GM12873 (cell line): Measurements from ENCODE around the gene LNX1.

Experiments
- TF ChIP-seq, protein P1 (sequence below): IDR thresholded peaks from 2 replicates; pipeline ENCODE4 v1.5.1; 2012; ENCODE audit warnings: low read depth, mild to moderate bottlenecking, moderate library complexity, low read length, control low read depth; ENCODE audit not compliant: insufficient read depth; ENCODE audit errors: missing control alignments

Gene LNX1

DNA sequence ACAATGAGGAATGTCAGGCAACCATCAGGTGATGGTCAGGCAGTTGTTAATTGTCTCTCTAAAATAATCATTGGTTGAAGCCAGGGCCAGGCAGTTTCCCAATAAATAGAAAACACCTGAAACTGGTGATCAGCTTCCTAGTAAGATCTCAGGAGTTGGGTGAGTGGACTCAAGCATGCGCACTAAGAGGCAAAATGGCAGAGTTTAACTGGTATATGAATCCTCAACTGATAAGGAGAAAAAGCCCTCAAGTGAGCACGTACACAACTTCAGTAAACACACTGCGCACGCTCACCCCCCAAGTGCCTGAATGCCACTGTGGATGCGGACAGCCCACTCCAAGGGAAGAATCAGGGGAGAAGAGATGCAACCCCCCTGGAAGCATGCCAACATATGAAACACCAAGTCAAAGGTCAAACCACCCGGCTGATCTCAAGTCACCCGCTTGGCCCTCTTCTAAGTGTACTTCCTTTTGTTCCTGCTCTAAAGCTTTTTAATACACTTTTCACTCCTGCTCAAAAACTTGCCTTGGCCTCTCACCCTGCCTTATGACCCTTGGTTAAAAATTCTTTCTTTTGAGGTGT, 39.9 kb downstream of the LNX1 start:
- TF ChIP-seq, protein P1, sequence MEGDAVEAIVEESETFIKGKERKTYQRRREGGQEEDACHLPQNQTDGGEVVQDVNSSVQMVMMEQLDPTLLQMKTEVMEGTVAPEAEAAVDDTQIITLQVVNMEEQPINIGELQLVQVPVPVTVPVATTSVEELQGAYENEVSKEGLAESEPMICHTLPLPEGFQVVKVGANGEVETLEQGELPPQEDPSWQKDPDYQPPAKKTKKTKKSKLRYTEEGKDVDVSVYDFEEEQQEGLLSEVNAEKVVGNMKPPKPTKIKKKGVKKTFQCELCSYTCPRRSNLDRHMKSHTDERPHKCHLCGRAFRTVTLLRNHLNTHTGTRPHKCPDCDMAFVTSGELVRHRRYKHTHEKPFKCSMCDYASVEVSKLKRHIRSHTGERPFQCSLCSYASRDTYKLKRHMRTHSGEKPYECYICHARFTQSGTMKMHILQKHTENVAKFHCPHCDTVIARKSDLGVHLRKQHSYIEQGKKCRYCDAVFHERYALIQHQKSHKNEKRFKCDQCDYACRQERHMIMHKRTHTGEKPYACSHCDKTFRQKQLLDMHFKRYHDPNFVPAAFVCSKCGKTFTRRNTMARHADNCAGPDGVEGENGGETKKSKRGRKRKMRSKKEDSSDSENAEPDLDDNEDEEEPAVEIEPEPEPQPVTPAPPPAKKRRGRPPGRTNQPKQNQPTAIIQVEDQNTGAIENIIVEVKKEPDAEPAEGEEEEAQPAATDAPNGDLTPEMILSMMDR: no peak

DNA sequence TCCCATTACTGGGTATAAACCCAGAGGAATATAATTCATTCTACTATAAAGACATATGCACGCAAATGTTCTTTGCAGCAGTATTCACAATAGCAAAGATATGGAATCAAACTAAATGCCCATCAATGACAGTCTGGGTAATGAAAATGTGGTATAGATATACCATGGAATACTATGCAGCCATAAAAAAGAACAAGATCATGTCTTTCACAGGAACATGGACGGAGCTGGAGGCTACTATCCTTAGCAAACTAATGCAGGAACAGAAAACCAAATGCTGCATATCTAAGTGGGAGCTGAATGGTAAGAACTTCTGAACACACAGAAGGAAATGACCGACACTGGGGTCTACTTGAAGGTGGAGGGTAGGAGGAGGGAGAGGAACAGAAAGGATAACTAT, 42.6 kb downstream of the LNX1 start:
- TF ChIP-seq, protein P1: no peak

DNA sequence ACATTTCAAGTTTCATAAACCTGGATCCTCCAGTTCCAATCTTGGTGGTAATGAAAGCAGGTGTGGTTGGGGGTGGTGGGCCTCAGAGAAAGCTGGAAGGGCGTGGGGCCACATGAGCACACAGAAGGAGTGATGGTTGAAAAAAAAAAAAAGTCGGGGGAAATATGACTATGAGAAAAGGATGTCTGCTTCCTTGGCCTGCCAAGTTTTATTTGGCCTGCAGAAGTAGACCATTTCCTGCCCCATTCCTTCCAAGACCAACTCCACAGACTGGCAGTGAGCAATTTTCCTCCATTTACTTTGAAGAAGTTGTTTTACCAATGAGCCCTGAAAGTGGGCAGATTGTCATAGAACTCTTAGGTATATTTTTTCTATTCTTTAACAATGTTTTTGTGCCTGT, 43.3 kb downstream of the LNX1 start:
- TF ChIP-seq, protein P1: no peak

DNA sequence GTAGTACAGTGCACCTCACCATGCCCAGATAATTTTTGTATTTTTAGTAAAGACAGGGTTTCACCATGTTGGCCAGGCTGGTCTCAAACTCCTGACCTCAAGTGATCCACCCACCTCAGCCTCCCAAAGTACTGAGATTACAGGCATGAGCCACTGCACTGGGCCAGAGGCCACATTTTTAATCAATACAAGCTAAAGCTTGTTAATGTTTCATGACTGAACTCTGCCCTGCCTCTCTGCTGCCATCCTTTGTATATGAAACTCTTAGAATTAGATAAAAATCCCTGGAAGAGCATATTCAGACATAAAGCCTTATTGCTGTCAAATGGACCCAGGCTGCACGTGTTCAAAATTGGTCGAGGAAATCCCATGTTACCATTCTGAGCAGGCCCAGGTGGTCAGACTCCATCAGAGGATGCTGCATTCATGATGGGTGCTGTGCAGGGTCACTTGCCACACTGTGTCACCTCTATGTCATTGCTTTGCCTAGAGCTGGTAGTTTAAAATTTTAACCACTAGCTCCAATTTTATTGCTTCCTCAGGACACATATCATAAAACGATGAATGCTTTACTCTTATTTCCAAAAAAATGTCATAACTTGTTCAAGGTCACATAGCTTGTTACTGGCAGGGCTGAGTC, 45.2 kb downstream of the LNX1 start:
- TF ChIP-seq, protein P1: no peak

DNA sequence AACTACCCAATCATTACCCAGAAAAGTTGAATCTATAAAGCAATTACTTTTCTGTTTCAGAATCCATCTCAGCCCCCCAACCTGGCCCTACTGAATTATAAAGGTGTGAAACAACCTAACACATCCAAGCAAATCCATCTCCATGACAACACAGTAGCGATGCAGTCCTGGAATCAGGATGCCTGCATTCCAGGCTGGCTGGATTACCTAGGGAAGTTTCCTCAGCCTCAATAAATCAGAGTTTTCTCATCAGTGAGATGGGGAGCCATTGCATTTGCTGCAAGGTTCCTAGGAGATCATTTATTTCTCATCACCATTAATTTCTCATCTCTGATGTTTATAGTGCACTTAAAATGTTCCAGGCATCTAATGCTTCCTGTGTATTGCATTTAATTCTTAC, 46.0 kb downstream of the LNX1 start:
- TF ChIP-seq, protein P1: no peak

DNA sequence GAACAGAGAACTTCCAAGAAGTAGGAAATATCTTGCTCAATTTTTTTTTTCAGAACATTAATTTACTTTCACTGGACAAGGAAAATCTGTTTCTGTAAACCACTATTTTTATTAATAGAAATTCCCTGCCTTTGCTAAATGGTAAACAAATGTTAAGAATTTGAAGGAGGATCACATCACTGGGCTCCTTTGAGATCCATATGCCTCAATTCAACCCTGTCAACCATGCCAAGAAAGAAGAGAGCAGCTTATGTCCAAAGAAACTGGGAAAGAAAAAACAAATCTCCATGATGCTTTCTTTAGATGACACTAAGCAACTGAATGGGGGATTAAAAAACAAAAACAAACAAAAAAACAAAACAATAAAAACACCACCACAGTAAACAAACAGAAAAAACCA, 47.7 kb downstream of the LNX1 start:
- TF ChIP-seq, protein P1: no peak

DNA sequence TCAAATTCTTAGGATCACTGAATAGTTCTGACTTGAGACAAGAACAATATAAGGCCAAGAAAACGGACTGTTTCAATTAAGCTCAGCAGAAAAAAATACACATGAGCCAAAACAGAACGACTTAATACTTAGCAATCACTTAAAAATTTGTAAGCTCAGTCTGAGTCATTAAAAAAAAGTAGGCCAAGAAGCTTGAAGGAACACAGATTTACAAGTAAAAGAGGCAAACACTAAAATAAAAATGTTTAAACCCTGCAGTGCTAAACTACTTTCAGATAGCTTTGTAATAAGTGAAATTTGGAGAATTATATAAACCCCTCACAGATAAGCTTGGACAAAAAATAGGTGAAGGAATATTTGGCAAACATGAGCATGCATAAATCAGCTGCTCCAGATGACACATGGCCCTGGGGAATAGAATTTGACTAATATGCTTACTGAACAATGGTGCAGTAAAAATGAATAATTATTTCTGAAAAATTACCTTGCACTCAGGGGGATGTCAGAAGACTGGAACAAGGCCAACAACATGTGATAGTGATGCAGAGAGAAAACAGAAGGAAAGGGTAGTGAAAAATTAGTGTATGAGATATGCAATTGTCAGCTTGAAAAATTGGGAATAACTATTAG, 49.6 kb downstream of the LNX1 start:
- TF ChIP-seq, protein P1: no peak
